ENCODE results near the gene FCGR1A. TPM values are rescaled to one million over a fixed set of nuclear protein-coding genes. Genes with fewer than 3 reads are reported as not detected.
"Not testable (repeated sequence)": the region's sequence is repeated elsewhere in the genome, so short reads cannot be mapped to it uniquely, and the experiment has no call there.

Gene FCGR1A
- total RNA-seq, 1 experiment from 2014 or later = not detected

DNA sequence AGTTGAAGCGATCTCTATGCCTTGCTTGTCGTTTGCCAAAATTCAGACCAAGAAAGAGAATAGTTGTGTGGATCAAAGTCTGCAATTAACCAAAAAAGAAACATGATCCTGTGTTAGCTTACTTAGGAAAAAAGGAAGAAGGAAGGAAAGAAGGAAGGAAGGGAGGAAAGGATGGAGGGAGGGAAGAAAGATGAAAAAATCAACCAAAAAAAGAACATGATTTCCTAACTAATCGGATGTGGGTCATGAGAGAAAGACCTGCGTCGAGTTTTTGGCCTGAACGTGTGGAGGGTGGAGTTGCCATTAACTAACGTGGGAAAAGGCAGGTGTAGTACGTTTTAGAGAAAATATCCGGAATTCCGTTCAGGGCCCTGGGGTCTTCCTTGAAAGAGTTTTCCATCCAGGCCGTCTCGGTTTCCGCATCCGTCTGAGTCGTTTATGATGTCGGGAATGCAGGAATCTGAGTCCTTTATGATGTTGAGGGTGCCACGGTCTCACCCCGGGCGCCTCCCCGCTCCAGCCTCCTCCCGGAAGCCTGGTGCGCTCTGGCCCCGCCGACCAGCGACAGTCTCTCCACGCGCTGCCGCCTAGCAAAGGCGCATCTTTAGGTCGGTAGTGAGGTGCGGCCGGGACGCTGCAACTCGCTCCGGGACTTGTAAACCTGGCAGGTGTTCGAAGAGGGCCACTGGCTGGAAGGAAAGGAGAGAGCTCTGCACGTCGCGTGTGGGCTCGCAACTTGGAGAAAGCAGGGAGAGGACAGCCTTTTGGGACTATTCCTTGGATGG, 34.9 kb upstream of the FCGR1A start:
- H3K4me2 ChIP-seq (ENCODE audit: low read length); H3K9ac ChIP-seq (ENCODE audit: low read length); BruUV-seq (replicated peaks); H3K9me3 ChIP-seq (ENCODE audit: control insufficient read depth in 1 of 2, insufficient read depth in 1 of 2, low read depth in 1 of 2, low read length in 2 of 2); H4K20me1 ChIP-seq (ENCODE audit: insufficient read depth); H3K79me2 ChIP-seq (ENCODE audit: insufficient read depth, low read length); H3K27ac ChIP-seq (ENCODE audit: low read depth, low read length); H3K9me2 ChIP-seq (ENCODE audit: insufficient read depth); H3K4me3 ChIP-seq (replicated peaks in 1 of 2; ENCODE audit: low read depth in 1 of 2, low read length in 2 of 2); H3K36me3 ChIP-seq (ENCODE audit: control insufficient read depth in 1 of 2, insufficient read depth in 2 of 2, low read length in 2 of 2); RAD21 ChIA-PET (ENCODE audit: low non-redundant PET in 1 of 2, low total read pairs in 2 of 2, uncharacterized antibody in 2 of 2, unreplicated experiment in 2 of 2); CTCF ChIA-PET; H3K4me1 ChIP-seq (ENCODE audit: control insufficient read depth in 1 of 2, insufficient read depth in 2 of 2, low read length in 2 of 2); DNase-seq (ENCODE audit: low read depth, low spot score); intact Hi-C loops (cut with micrococcal nuclease); H3K27me3 ChIP-seq (ENCODE audit: insufficient read depth, low read length); H2AFZ ChIP-seq (ENCODE audit: low read depth, low read length, poor library complexity, severe bottlenecking); POLR2A ChIA-PET; ATAC-seq: not testable (repeated sequence)

- ATAC-seq; H3K36me3 ChIP-seq (ENCODE audit: control insufficient read depth in 1 of 2, insufficient read depth in 2 of 2, low read length in 2 of 2); H3K4me1 ChIP-seq (ENCODE audit: control insufficient read depth in 1 of 2, insufficient read depth in 2 of 2, low read length in 2 of 2); H3K4me2 ChIP-seq (ENCODE audit: low read length); H3K9ac ChIP-seq (ENCODE audit: low read length); H3K27ac ChIP-seq (ENCODE audit: low read depth, low read length); H2AFZ ChIP-seq (ENCODE audit: low read depth, low read length, poor library complexity, severe bottlenecking); BruUV-seq (replicated peaks); POLR2A ChIA-PET; H4K20me1 ChIP-seq (ENCODE audit: insufficient read depth); intact Hi-C loops (cut with micrococcal nuclease); DNase-seq (ENCODE audit: low read depth, low spot score); H3K9me2 ChIP-seq (ENCODE audit: insufficient read depth); RAD21 ChIA-PET (ENCODE audit: low non-redundant PET in 1 of 2, low total read pairs in 2 of 2, uncharacterized antibody in 2 of 2, unreplicated experiment in 2 of 2); CTCF ChIA-PET; H3K27me3 ChIP-seq (ENCODE audit: insufficient read depth, low read length); H3K9me3 ChIP-seq (ENCODE audit: control insufficient read depth in 1 of 2, insufficient read depth in 1 of 2, low read depth in 1 of 2, low read length in 2 of 2); H3K79me2 ChIP-seq (ENCODE audit: insufficient read depth, low read length); H3K4me3 ChIP-seq (replicated peaks in 1 of 2; ENCODE audit: low read depth in 1 of 2, low read length in 2 of 2): not testable (repeated sequence)
These were observed 34.4 kb upstream of the FCGR1A start for GRCh38 chr1:149748144-149748500.

DNA sequence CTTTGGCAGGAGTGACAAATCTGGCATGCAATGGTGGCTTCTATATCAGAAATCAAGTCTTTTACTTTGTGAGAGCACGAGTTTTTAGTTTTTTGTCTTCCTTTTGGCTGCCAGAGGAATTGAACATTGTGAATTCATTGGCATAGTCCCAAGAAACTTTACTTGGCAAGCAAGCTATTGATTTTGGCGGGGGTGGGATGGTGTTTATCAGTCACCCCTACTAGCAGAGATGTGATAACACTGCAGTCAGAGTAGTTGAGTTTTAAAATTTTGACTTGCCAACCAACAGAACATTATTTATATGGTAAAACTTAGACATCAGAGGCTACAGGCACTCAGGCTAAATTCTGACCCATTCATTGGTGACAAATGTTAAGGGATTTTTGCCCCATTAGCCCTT, 31.9 kb upstream of the FCGR1A start:
- H4K20me1 ChIP-seq (ENCODE audit: insufficient read depth); RAD21 ChIA-PET (ENCODE audit: low non-redundant PET in 1 of 2, low total read pairs in 2 of 2, uncharacterized antibody in 2 of 2, unreplicated experiment in 2 of 2); CTCF ChIA-PET; H3K27me3 ChIP-seq (ENCODE audit: insufficient read depth, low read length); H3K9me3 ChIP-seq (ENCODE audit: control insufficient read depth in 1 of 2, insufficient read depth in 1 of 2, low read depth in 1 of 2, low read length in 2 of 2); H2AFZ ChIP-seq (ENCODE audit: low read depth, low read length, poor library complexity, severe bottlenecking); intact Hi-C loops (cut with micrococcal nuclease); H3K4me3 ChIP-seq (replicated peaks in 1 of 2; ENCODE audit: low read depth in 1 of 2, low read length in 2 of 2); DNase-seq (ENCODE audit: low read depth, low spot score); BruUV-seq (replicated peaks); H3K4me2 ChIP-seq (ENCODE audit: low read length); ATAC-seq; H3K4me1 ChIP-seq (ENCODE audit: control insufficient read depth in 1 of 2, insufficient read depth in 2 of 2, low read length in 2 of 2); H3K79me2 ChIP-seq (ENCODE audit: insufficient read depth, low read length); H3K9me2 ChIP-seq (ENCODE audit: insufficient read depth); H3K9ac ChIP-seq (ENCODE audit: low read length); POLR2A ChIA-PET; H3K27ac ChIP-seq (ENCODE audit: low read depth, low read length); H3K36me3 ChIP-seq (ENCODE audit: control insufficient read depth in 1 of 2, insufficient read depth in 2 of 2, low read length in 2 of 2): not testable (repeated sequence)

DNA sequence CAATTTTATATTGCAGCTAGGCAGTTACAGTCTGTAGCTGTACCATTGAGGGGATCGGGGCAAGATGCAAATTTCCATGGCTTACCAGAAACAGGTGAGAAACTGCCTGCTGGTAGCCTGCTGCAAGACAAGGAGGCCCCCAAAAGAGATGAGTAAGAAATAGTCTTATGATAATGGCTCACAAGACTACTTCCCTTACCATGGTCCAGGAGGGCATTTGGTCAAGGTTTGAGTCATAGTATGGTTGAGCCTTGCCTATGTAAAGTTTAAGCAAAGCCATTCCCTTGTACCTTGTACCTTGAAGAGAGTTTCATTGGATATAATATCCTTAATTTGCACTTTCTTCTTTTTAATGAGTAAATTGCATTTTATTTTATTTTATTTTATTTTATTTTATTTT, 30.3 kb upstream of the FCGR1A start:
- H3K9me2 ChIP-seq (ENCODE audit: insufficient read depth); intact Hi-C loops (cut with micrococcal nuclease); H2AFZ ChIP-seq (ENCODE audit: low read depth, low read length, poor library complexity, severe bottlenecking); ATAC-seq; CTCF ChIA-PET; H3K4me1 ChIP-seq (ENCODE audit: control insufficient read depth in 1 of 2, insufficient read depth in 2 of 2, low read length in 2 of 2); H4K20me1 ChIP-seq (ENCODE audit: insufficient read depth); H3K27ac ChIP-seq (ENCODE audit: low read depth, low read length); H3K36me3 ChIP-seq (ENCODE audit: control insufficient read depth in 1 of 2, insufficient read depth in 2 of 2, low read length in 2 of 2); BruUV-seq (replicated peaks); H3K4me3 ChIP-seq (replicated peaks in 1 of 2; ENCODE audit: low read depth in 1 of 2, low read length in 2 of 2); RAD21 ChIA-PET (ENCODE audit: low non-redundant PET in 1 of 2, low total read pairs in 2 of 2, uncharacterized antibody in 2 of 2, unreplicated experiment in 2 of 2); H3K9me3 ChIP-seq (ENCODE audit: control insufficient read depth in 1 of 2, insufficient read depth in 1 of 2, low read depth in 1 of 2, low read length in 2 of 2); H3K9ac ChIP-seq (ENCODE audit: low read length); POLR2A ChIA-PET; DNase-seq (ENCODE audit: low read depth, low spot score); H3K79me2 ChIP-seq (ENCODE audit: insufficient read depth, low read length); H3K4me2 ChIP-seq (ENCODE audit: low read length); H3K27me3 ChIP-seq (ENCODE audit: insufficient read depth, low read length): not testable (repeated sequence)

All from HCT116 (cell line).